HepG2 (cell line): ENCODE measurements around the gene ZNF48. TPM values are rescaled to one million over a fixed set of nuclear protein-coding genes. Genes with fewer than 3 reads are reported as not detected.

ENCODE experiments used
- HOXA5 ChIP-seq: sonication (generic); formaldehyde crosslinking; IDR thresholded peaks from 2 replicates; pipeline ENCODE4 v1.4.0; 2020; ENCODE audit warnings: missing genetic modification reagents
- KAT2B ChIP-seq: fragments of 150-350 bp; IDR thresholded peaks from 2 replicates; pipeline ENCODE4 v1.6.1; 2014; ENCODE audit warnings: low read depth, low read length, borderline replicate concordance
- NCOA2 ChIP-seq: sonication (generic); formaldehyde crosslinking; IDR thresholded peaks from 2 replicates; pipeline ENCODE4 v1.8.0; 2022; ENCODE audit warnings: inconsistent platforms
- NONO ChIP-seq, 2 experiments: fragments of 450-650 bp in 1 of 2; sonication (generic) in 1 of 2; formaldehyde crosslinking in 1 of 2; IDR thresholded peaks in 1 of 2; conservative IDR thresholded peaks in 1 of 2; 2 replicates each; pipeline versions ENCODE4 v1.6.1 to v1.8.0; 2017 to 2022; ENCODE audit warnings: mild to moderate bottlenecking in 1 of 2, missing genetic modification reagents in 1 of 2, moderate library complexity in 1 of 2
- PHF5A ChIP-seq: IDR thresholded peaks from one replicate; pipeline ENCODE4 v1.6.1; 2018; ENCODE audit warnings: low read depth, missing genetic modification reagents; ENCODE audit not compliant: unreplicated experiment
- RFX3 ChIP-seq: IDR thresholded peaks from 2 replicates; pipeline ENCODE4 v1.6.1; 2016; ENCODE audit warnings: missing biosample characterization, missing genetic modification reagents
- SALL1 ChIP-seq: sonication (generic); formaldehyde crosslinking; IDR thresholded peaks from 2 replicates; pipeline ENCODE4 v1.8.0; 2022; ENCODE audit warnings: mild to moderate bottlenecking, missing genetic modification reagents
- SATB2 ChIP-seq: sonication (generic); formaldehyde crosslinking; IDR thresholded peaks from 2 replicates; pipeline ENCODE4 v1.5.0; 2020; ENCODE audit warnings: missing genetic modification reagents
- SOX5 ChIP-seq: IDR thresholded peaks from 2 replicates; pipeline ENCODE4 v1.6.1; 2016; ENCODE audit warnings: borderline replicate concordance
- WIZ ChIP-seq: sonication (generic); formaldehyde crosslinking; IDR thresholded peaks from 2 replicates; pipeline ENCODE4 v1.5.1; 2020; ENCODE audit warnings: mild to moderate bottlenecking, missing genetic modification reagents
- ZMYM4 ChIP-seq: sonication (generic); formaldehyde crosslinking; IDR thresholded peaks from 2 replicates; pipeline ENCODE4 v1.8.1; 2023; ENCODE audit warnings: mild to moderate bottlenecking, missing genetic modification reagents
- ZNF543 ChIP-seq: sonication (generic); formaldehyde crosslinking; IDR thresholded peaks from 2 replicates; pipeline ENCODE4 v1.4.0; 2020; ENCODE audit warnings: mild to moderate bottlenecking, missing genetic modification reagents
- ZNF674 ChIP-seq: sonication (generic); formaldehyde crosslinking; IDR thresholded peaks from 2 replicates; pipeline ENCODE4 v1.5.0; 2020; ENCODE audit warnings: low read depth, mild to moderate bottlenecking, missing genetic modification reagents
- ZNF879 ChIP-seq: sonication (generic); formaldehyde crosslinking; IDR thresholded peaks from 2 replicates; pipeline ENCODE4 v1.8.1; 2023; ENCODE audit warnings: missing genetic modification reagents
- polyA plus RNA-seq, 8 experiments: library from polyadenylated mRNA; depleted of rRNA in 3 of 8; stranded (reverse) in 7 of 8; unstranded in 1 of 8; fragments of >200 nt; fragmentation: Illumina TruSeq in 4 of 8; extraction: Trizol in 4 of 8; gene quantifications; 2 replicates each; pipeline versions ENCODE4 v1.2.1 to v1.2.3, GENCODE V29; 2011 to 2016; ENCODE audit warnings: low read depth in 4 of 8, missing spikeins in 1 of 8, mixed read lengths in 1 of 8; ENCODE audit not compliant: insufficient read depth in 1 of 8
- total RNA-seq, 5 experiments: library from RNA; depleted of rRNA; stranded (reverse); fragments of >200 nt; fragmentation: Illumina TruSeq; extraction: Trizol; gene quantifications; 2 replicates each; pipeline ENCODE4 v1.2.3, GENCODE V29; 2016; ENCODE audit warnings: low read depth in 1 of 5
- TF ChIP-seq, protein P1 (sequence below): sonication (generic); formaldehyde crosslinking; IDR thresholded peaks from 2 replicates; pipeline ENCODE4 v1.5.0; 2020; ENCODE audit warnings: missing genetic modification reagents
- TF ChIP-seq, protein P2 (sequence below), 2 experiments: sonication (generic) in 1 of 2; formaldehyde crosslinking in 1 of 2; IDR thresholded peaks; 2 replicates each; pipeline versions ENCODE4 v1.4.0 to v1.6.1; 2018 to 2020; ENCODE audit warnings: missing genetic modification reagents in 2 of 2, borderline replicate concordance in 1 of 2, low read depth in 1 of 2, mild to moderate bottlenecking in 1 of 2, missing biosample characterization in 1 of 2
- TF ChIP-seq, protein P3 (sequence below): sonication (generic); formaldehyde crosslinking; IDR thresholded peaks from 2 replicates; pipeline ENCODE4 v1.8.1; 2023; ENCODE audit warnings: mild to moderate bottlenecking, inconsistent platforms, moderate library complexity, missing genetic modification reagents, borderline replicate concordance
- TF ChIP-seq, protein P4 (sequence below): sonication (generic); formaldehyde crosslinking; IDR thresholded peaks from 2 replicates; pipeline ENCODE4 v1.4.0; 2020; ENCODE audit warnings: mild to moderate bottlenecking, low read depth, missing genetic modification reagents
- TF ChIP-seq, protein P5 (sequence below): sonication (generic); formaldehyde crosslinking; IDR thresholded peaks from 2 replicates; pipeline ENCODE4 v1.4.0; 2020; ENCODE audit warnings: mild to moderate bottlenecking, missing genetic modification reagents

Gene ZNF48
- total and polyA plus RNA-seq, 2 of the 13 experiments (the other 11 are each of a cell fraction or from before 2014, with no cell fraction given), result 9.9 to 12.3 TPM

DNA sequence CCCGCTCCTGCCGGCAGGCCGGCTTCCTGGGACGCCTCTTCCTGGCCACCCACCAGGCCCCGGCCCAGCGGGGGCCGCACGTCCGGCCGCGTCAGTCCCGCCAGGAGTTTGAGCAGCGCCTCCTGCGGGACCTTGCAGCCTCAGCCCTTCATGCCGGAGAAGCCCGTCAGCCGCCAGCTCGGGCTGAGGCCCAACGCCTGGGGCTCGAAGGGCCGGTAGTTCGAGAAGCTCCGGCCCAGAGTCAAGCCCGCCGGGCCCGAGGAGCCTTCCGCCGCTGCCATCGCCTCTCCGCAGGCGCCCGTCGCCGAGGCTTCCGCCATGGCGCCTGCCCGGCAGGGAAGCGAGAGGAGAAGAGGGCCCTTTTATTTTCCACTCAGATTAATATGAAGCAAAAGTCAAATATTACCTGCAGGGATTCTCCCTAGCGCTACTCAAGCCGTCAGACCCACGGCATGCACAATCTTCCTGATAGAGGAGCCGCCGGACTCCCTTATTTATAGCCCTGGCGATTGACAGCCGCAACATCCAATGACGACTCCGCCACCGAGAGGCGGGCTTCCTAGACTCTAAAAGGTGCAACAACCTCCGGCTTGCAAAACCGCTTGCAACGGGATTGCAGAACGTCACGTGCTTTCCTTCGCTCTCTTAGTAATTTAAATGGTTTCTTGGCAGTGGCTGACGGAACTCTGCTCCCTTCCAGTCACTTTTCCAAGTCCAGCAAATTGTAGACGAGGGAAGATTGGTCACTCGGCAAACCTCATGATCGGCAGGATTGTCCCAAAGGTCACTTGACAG lies 50.4 kb downstream of the ZNF48 start, which contains the start of gene SEPHS2 (continued):
- TF ChIP-seq, protein P1, sequence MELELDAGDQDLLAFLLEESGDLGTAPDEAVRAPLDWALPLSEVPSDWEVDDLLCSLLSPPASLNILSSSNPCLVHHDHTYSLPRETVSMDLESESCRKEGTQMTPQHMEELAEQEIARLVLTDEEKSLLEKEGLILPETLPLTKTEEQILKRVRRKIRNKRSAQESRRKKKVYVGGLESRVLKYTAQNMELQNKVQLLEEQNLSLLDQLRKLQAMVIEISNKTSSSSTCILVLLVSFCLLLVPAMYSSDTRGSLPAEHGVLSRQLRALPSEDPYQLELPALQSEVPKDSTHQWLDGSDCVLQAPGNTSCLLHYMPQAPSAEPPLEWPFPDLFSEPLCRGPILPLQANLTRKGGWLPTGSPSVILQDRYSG (CRISPR knock-in tag), result no peak
- TF ChIP-seq RFX3 (CRISPR knock-in tag) (no peak; the same call in 1 of the 2 replicates), SALL1 (CRISPR knock-in tag) (peak; percentile 76), ZNF674 (CRISPR knock-in tag) (no peak), HOXA5 (CRISPR knock-in tag) (peak; percentile 81), KAT2B (no peak), SATB2 (CRISPR knock-in tag) (0 out of 2 replicates have a peak, but pooled peaks have one; percentile 22), PHF5A (CRISPR knock-in tag) (no peak), ZNF879 (CRISPR knock-in tag) (no peak), ZMYM4 (peak; percentile 85), NCOA2 (CRISPR knock-in tag) (peak; percentile 46; the same call in 1 of the 2 replicates), WIZ (0 out of 2 replicates have a peak, but pooled peaks have one; percentile 16), NONO (IDR thresholded peaks at IDR 0.05) (no peak), NONO (CRISPR knock-in tag; conservative IDR thresholded peaks at IDR 0.05) (peak; percentile 46; the same call in 1 of the 2 replicates), ZNF543 (CRISPR knock-in tag) (peak; percentile 37; the same call in 1 of the 2 replicates), SOX5 (peak; percentile 78; the same call in 1 of the 2 replicates)
- TF ChIP-seq, protein P2, sequence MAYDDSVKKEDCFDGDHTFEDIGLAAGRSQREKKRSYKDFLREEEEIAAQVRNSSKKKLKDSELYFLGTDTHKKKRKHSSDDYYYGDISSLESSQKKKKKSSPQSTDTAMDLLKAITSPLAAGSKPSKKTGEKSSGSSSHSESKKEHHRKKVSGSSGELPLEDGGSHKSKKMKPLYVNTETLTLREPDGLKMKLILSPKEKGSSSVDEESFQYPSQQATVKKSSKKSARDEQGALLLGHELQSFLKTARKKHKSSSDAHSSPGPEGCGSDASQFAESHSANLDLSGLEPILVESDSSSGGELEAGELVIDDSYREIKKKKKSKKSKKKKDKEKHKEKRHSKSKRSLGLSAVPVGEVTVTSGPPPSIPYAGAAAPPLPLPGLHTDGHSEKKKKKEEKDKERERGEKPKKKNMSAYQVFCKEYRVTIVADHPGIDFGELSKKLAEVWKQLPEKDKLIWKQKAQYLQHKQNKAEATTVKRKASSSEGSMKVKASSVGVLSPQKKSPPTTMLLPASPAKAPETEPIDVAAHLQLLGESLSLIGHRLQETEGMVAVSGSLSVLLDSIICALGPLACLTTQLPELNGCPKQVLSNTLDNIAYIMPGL (CRISPR knock-in tag; IDR thresholded peaks at IDR 0.05; ENCODE audit: borderline replicate concordance in 1 of 2, low read depth in 1 of 2), result peak; percentile 11 to 85; a peak in 3 of 4 replicates
- TF ChIP-seq, protein P3, sequence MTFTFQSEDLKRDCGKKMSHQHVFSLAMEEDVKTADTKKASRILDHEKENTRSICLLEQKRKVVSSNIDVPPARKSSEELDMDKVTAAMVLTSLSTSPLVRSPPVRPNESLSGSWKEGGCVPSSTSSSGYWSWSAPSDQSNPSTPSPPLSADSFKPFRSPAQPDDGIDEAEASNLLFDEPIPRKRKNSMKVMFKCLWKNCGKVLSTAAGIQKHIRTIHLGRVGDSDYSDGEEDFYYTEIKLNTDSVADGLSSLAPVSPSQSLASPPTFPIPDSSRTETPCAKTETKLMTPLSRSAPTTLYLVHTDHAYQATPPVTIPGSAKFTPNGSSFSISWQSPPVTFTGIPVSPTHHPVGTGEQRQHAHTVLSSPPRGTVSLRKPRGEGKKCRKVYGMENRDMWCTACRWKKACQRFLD (CRISPR knock-in tag), result no peak
- TF ChIP-seq, protein P4, sequence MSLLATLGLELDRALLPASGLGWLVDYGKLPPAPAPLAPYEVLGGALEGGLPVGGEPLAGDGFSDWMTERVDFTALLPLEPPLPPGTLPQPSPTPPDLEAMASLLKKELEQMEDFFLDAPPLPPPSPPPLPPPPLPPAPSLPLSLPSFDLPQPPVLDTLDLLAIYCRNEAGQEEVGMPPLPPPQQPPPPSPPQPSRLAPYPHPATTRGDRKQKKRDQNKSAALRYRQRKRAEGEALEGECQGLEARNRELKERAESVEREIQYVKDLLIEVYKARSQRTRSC (CRISPR knock-in tag), result no peak
- TF ChIP-seq, protein P5, sequence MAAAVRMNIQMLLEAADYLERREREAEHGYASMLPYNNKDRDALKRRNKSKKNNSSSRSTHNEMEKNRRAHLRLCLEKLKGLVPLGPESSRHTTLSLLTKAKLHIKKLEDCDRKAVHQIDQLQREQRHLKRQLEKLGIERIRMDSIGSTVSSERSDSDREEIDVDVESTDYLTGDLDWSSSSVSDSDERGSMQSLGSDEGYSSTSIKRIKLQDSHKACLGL (CRISPR knock-in tag), result peak; percentile 89; the same call in 1 of the 2 replicates
